NB4 (cell line): ENCODE data around the gene DEUP1.
"Not testable (repeated sequence)": the region's sequence is repeated elsewhere in the genome, so short reads cannot be mapped to it uniquely, and the experiment has no call there.

Experiments
- DNase-seq: peaks from one replicate; pipeline ENCODE4 v3.0.0; 2010; ENCODE audit warnings: low read depth
- H3K4me3 ChIP-seq: one replicate; pipeline ENCODE4 v1.5.1; 2011; ENCODE audit warnings: mild to moderate bottlenecking, low read depth, low read length, moderate library complexity
- MYC ChIP-seq: IDR thresholded peaks from 2 replicates; pipeline ENCODE4 v1.6.1; 2011; ENCODE audit warnings: low read depth, low read length
- POLR2A ChIP-seq: IDR thresholded peaks from 2 replicates; pipeline ENCODE4 v1.6.1; 2011; ENCODE audit warnings: mild to moderate bottlenecking; ENCODE audit not compliant: insufficient read length; ENCODE audit errors: extremely low read depth
- TF ChIP-seq, protein P1 (sequence below): IDR thresholded peaks from one replicate; pipeline ENCODE4 v1.5.1; 2012; ENCODE audit warnings: low read depth, low read length
- TF ChIP-seq, protein P2 (sequence below): IDR thresholded peaks from 2 replicates; pipeline ENCODE4 v1.6.1; 2011; ENCODE audit warnings: low read depth, low read length

DEUP1 gene

DNA sequence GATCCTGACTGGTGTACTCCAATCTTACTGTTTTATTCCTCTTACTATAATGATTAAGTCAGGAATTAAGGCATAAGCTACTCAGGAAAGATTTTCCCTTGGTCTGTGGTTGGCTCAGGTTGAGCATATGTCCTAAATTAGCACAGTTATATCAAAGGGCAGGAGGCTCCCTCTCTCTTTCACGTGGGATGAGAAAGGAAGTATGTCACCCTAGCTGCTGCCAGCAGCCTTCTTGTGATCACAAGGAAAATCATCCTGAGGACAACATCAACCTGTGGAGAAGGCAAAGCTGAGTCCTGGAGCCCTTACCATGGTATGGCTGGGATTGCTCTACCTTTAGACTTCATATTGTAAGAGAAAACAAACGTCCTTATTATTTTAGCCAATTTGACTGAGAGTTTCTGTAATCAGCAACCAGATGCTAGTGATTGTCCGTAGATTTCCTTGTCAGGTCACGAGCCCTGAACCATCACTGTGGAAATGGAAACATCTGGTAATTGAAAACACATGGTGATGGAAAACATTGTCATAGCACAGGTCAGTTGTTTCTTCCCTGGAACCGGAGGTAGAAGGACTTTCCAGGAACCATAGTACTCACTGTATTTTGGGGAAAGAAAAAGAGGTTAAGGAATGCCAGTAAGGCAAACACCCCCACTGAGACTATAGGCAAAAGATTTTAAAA lies 40.6 kb upstream of the DEUP1 start:
- TF ChIP-seq, protein P1, sequence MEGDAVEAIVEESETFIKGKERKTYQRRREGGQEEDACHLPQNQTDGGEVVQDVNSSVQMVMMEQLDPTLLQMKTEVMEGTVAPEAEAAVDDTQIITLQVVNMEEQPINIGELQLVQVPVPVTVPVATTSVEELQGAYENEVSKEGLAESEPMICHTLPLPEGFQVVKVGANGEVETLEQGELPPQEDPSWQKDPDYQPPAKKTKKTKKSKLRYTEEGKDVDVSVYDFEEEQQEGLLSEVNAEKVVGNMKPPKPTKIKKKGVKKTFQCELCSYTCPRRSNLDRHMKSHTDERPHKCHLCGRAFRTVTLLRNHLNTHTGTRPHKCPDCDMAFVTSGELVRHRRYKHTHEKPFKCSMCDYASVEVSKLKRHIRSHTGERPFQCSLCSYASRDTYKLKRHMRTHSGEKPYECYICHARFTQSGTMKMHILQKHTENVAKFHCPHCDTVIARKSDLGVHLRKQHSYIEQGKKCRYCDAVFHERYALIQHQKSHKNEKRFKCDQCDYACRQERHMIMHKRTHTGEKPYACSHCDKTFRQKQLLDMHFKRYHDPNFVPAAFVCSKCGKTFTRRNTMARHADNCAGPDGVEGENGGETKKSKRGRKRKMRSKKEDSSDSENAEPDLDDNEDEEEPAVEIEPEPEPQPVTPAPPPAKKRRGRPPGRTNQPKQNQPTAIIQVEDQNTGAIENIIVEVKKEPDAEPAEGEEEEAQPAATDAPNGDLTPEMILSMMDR, result no peak
- no peak for TF ChIP-seq POLR2A
- no peak for TF ChIP-seq MYC
- TF ChIP-seq, protein P2, sequence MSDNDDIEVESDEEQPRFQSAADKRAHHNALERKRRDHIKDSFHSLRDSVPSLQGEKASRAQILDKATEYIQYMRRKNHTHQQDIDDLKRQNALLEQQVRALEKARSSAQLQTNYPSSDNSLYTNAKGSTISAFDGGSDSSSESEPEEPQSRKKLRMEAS, result no peak
- H3K4me3 ChIP-seq, result no peak overlapping the region
- no peak for DNase-seq

DNA sequence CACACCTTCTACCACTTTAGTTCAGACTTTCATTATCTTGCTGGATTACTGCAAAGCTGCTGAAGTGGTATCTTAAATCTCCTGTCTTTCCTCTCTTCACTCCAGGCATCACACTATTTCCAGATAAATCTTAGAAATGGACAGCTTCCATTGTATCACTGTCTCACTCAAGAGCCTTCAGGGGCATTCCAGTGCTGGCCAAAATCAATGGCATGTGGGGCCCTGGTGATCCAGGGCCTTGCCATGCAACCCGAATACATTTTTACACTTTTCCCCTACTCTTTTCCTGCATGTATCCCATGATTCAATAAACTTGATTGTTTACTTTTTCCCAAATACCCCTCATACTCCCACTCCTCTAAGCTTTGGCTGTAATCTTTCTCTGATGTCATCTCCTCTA lies 39.4 kb upstream of the DEUP1 start:
- TF ChIP-seq POLR2A (no peak), MYC (no peak)
- TF ChIP-seq, protein P1, result no peak
- TF ChIP-seq, protein P2, result no peak
- no peak overlapping the region for H3K4me3 ChIP-seq
- DNase-seq, result no peak

DNA sequence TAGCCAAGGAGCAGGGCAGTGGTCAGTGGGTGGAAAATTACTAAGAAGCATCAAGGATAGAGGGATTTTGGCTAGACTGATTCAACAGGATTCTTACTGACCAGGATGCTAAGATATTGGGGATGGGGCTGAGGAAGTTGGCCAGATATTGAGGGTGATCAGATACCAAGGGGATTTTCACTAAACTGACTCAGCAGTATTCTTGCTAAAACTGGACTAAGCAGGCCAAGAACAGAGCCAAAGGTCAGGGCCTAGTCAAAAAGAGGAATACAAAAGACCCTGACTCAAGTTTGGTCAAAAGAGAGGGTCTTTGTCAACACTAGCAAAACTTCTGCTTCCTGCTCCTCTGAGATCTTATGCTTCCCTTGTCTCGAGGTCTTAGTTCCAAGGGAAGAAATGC lies 38.6 kb upstream of the DEUP1 start:
- DNase-seq, result no peak
- no peak overlapping the region for H3K4me3 ChIP-seq
- TF ChIP-seq POLR2A (no peak), MYC (no peak)
- TF ChIP-seq, protein P2, result no peak
- TF ChIP-seq, protein P1, result no peak

DNA sequence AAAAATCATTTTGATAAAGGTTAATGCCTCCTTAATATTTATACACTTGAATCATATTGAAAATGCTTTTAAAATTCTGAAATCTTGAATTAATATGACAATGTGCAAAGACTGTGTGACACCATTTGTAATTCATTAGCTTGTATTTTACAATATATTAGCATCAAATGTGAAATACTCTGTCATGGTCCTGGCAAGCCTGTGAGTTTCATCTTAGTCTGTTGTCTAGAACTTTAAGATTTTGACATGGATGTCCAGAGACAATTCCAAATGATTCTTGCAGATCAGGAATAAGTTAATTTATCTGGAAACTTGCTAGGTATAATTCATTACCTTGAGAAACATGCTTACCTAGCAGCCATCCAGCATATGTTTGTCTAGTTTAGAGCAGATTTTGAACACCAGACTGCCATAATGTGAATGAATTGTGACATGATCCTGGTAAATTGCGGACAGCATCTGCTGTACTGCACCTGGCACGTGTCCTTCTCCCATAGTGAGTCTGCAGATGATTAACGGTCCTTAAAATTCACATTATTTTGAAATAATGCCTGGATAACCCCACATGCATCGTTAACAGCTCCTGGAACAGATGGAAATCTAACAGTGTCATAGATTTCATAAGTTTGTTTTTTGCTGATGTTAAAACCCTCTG lies 34.5 kb upstream of the DEUP1 start:
- DNase-seq, result no peak
- H3K4me3 ChIP-seq, result no peak overlapping the region
- TF ChIP-seq, protein P2, result no peak
- TF ChIP-seq MYC (no peak), POLR2A (no peak)
- TF ChIP-seq, protein P1, result no peak

DNA sequence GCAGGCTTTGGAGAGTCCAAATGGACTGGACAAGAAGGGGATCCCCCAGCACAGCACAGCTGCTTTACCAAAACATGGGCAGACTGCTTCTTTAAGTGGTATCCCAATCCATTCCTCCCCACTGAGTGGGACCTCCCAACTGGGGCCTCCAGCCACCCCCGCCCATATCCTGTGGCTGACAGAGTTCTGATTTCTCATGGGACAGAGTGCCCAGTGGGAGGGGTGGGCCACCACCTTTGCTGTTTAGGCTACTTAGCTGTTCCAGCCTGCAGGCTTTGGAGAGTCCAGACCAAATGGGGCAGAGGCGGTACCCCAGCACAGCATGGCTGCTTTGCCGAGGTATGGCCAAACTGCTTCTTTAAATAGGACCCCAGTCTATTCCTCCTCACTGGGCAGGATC lies 26.9 kb upstream of the DEUP1 start:
- H3K4me3 ChIP-seq, result no peak overlapping the region
- TF ChIP-seq POLR2A (no peak), MYC (no peak)
- TF ChIP-seq, protein P1, result no peak
- TF ChIP-seq, protein P2, result no peak
- DNase-seq, result no peak

DNA sequence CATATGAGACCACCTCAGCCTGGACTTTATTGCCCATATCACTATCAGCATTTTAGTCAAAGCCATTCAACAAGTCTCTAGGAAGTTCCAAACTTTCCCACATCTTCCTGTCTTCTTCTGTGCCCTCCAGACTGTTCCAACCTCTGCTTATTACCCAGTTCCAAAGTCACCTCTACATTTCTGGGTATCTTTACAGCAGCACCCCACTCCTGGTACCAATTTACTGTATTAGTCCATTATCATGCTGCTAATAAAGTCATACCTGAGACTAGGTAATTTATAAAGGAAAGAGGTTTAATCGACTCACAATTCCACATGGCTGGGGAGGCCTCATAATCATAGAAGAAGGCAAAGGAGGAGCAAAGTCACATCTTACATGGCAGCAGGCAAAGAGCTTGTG lies 16.1 kb upstream of the DEUP1 start:
- not testable (repeated sequence) for H3K4me3 ChIP-seq, DNase-seq
